Measurements from ENCODE around the gene MRPL45.

Gene MRPL45

GRCh38 chr17:38327936-38328335 is 31.0 kb downstream of the MRPL45 start:
- Histone ChIP-seq H3K36me3 (peaks cover 4% of the 10 kb centered on the region), H3K27me3 (no peaks in the 10 kb centered on the region), H3K4me3 (ENCODE audit: low read depth, low read length) (no peak overlapping the region), H3K4me1 (peaks cover 21% of the 10 kb centered on the region), H3K9me3 (no peaks in the 10 kb centered on the region)
- no peak for TF ChIP-seq CTCF (IDR thresholded peaks at IDR 0.05; ENCODE audit: low read depth, low read length)
- no peak for DNase-seq

- Histone ChIP-seq H3K9me3 (no peaks in the 10 kb centered on the region), H3K4me1 (peaks cover 21% of the 10 kb centered on the region), H3K36me3 (no peaks in the 10 kb centered on the region; the same call in 1 of the 2 replicates), H3K4me3 (ENCODE audit: low read depth, low read length) (no peak overlapping the region), H3K27me3 (no peaks in the 10 kb centered on the region)
- no peak for TF ChIP-seq CTCF (IDR thresholded peaks at IDR 0.05; ENCODE audit: low read depth, low read length)
- DNase-seq = no peak
These were observed 31.7 kb downstream of the MRPL45 start for GRCh38 chr17:38328620-38329019.

GRCh38 chr17:38329284-38329683 is 32.3 kb downstream of the MRPL45 start:
- peaks cover 16% of the 10 kb centered on the region for H3K4me1 ChIP-seq
- H3K4me3 ChIP-seq (ENCODE audit: low read depth, low read length) = no peak overlapping the region
- TF ChIP-seq CTCF (IDR thresholded peaks at IDR 0.05; ENCODE audit: low read depth, low read length) = no peak
- DNase-seq = no peak
- H3K27me3 ChIP-seq = no peaks in the 10 kb centered on the region
- no peaks in the 10 kb centered on the region for H3K36me3 ChIP-seq
- H3K9me3 ChIP-seq = no peaks in the 10 kb centered on the region

- no peak overlapping the region for H3K4me3 ChIP-seq (ENCODE audit: low read depth, low read length)
- TF ChIP-seq CTCF (IDR thresholded peaks at IDR 0.05; ENCODE audit: low read depth, low read length) = no peak
These were observed 33.1 kb downstream of the MRPL45 start for GRCh38 chr17:38329808-38330730.

GRCh38 chr17:38330941-38331411 is 34.0 kb downstream of the MRPL45 start:
- Histone ChIP-seq H3K36me3 (no peaks in the 10 kb centered on the region), H3K9me3 (no peaks in the 10 kb centered on the region), H3K4me3 (ENCODE audit: low read depth, low read length) (no peak overlapping the region), H3K4me1 (peaks cover 4% of the 10 kb centered on the region), H3K27me3 (no peaks in the 10 kb centered on the region)
- no peak for TF ChIP-seq CTCF (IDR thresholded peaks at IDR 0.05; ENCODE audit: low read depth, low read length)
- no peak for DNase-seq

More at GRCh38 chr17:38329808-38330730, 33.1 kb downstream of the MRPL45 start:
- H3K9me3 ChIP-seq = no peaks in the 10 kb centered on the region
- H3K4me1 ChIP-seq = peaks cover 10% of the 10 kb centered on the region
- H3K27me3 ChIP-seq = no peaks in the 10 kb centered on the region
- H3K36me3 ChIP-seq = no peaks in the 10 kb centered on the region
- DNase-seq = no peak

- Histone ChIP-seq H3K4me3 (ENCODE audit: low read depth, low read length) (no peak overlapping the region), H3K9me3 (no peaks in the 10 kb centered on the region), H3K4me1 (no peaks in the 10 kb centered on the region), H3K27me3 (no peaks in the 10 kb centered on the region), H3K36me3 (no peaks in the 10 kb centered on the region)
- TF ChIP-seq CTCF (IDR thresholded peaks at IDR 0.05; ENCODE audit: low read depth, low read length) = no peak
- no peak for DNase-seq
These were observed 35.8 kb downstream of the MRPL45 start for GRCh38 chr17:38332735-38333134.

Measured in BE2C (cell line).